GM12872 (cell line): ENCODE measurements around the gene SLC28A1.

ENCODE experiments used
- TF ChIP-seq, protein P1 (sequence below): IDR thresholded peaks from 3 replicates; pipeline ENCODE4 v1.5.1; 2011; ENCODE audit warnings: low read depth, mild to moderate bottlenecking, low read length, moderate library complexity; ENCODE audit not compliant: insufficient read depth

SLC28A1 gene

DNA sequence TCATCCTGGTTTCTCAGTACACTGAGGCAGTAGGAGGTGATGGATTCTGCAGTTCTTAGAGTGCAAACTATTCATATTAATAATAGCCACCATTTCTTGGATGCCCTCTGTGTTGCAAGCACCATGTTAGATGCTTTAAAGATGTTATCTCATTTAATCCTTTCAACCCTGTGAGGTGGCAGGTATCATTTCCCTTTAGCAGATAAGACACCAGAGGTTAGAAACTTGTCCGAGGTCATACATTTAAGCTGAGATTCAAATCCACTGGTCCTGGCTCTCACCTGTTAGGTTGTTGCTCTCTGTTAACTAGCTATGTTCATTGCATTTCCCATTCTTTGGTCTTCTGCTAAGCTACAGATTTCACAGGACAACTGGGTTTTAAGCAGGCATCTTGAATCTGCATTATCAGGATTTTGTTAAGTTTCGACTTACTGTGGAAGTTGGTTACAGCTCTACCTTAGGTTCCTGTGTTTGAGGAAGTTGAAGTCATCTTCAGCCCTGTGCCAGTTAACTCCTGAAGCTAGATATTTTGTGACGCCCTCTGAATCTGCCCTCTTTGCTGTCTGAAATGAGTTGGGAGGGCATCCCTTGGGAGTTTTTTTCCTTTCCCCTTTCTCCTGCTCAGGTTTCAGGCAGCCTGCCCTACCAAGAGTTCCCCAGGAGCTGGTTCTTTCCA lies 103.6 kb downstream of the SLC28A1 start:
- TF ChIP-seq, protein P1, sequence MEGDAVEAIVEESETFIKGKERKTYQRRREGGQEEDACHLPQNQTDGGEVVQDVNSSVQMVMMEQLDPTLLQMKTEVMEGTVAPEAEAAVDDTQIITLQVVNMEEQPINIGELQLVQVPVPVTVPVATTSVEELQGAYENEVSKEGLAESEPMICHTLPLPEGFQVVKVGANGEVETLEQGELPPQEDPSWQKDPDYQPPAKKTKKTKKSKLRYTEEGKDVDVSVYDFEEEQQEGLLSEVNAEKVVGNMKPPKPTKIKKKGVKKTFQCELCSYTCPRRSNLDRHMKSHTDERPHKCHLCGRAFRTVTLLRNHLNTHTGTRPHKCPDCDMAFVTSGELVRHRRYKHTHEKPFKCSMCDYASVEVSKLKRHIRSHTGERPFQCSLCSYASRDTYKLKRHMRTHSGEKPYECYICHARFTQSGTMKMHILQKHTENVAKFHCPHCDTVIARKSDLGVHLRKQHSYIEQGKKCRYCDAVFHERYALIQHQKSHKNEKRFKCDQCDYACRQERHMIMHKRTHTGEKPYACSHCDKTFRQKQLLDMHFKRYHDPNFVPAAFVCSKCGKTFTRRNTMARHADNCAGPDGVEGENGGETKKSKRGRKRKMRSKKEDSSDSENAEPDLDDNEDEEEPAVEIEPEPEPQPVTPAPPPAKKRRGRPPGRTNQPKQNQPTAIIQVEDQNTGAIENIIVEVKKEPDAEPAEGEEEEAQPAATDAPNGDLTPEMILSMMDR = no peak

DNA sequence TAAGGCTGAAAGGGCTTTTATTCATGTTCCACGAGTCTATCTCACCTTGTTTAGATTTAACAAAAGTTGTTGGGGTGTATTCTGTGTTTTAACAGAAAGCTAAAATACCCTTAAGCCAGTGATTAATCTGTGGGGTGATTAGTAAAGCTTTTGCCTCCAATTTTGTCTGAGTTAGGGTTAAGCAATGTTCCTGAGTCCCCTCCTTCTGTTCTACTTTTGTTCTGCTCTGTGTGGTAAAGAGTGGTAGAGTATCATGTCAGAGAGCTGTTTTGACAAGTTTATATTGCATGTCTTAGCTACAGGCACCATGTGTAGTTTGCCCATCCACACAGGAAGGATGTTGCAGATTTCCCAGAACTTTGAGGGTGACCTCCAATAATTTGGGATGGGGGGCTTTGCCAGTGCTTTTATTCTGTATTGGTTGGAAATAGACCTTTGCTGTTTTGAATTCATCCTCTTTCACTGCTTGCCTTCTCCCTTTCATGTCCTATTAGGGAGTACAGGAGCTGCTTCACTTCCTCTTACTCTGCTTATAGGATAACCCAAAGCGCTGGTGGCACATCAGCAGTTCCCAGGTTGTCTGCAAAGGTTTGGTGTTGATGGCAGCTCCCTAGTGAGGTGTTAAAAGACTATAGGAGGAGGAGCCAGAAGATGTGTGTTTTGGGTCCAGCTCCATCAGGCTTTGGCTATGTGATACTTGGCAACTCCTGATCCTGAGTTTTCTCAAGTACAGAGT lies 104.6 kb downstream of the SLC28A1 start:
- TF ChIP-seq, protein P1 = no peak

DNA sequence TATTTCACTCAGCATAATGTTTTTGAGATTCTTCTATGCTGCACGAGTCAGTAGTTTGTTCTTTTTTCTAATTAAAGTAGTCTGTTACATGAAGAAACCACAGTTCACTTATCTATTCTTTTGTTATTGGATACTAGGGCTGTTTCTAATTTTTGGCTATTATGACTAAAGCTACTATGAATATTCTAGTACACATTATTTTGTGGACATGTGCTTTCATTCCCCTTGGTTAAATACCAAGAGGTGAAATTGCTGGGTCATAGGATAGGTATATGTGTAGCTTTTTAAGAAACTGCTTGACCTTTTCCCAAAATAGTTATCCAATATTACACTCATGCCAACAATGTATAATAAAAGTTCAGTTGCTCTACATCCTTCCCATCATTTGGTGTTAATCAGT lies 106.0 kb downstream of the SLC28A1 start:
- TF ChIP-seq, protein P1 = no peak

DNA sequence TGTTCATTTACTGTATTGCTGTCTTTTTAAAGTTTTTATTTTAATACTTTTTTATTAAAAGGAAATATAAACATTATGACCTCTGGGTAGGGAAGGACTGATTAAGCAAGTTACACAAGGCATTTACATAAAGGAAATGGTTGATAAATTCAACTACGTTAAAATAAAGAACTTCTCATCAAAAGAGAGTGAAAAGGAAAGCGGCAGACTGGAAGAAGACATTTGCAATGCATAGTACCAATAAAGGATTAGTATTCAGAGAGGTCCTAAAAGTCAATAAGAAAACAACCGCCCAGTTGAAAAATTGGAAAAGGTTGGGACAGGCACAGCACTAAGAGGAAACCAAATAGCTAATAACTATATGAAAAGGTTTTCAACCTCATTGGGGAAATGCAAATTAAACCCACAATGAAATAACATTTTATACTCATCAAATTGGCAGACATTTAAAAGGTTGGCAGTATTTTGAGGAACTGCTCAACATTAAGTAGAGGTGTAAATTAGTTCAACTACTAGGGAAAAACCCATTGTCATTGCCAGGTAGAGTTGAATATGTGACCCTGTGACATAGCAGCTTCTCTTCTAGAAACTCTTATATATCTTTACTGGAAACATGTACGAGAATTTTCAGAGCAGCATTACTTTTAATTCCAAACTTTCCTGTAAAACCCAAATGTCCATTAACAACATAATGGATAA lies 106.7 kb downstream of the SLC28A1 start:
- TF ChIP-seq, protein P1 = no peak

DNA sequence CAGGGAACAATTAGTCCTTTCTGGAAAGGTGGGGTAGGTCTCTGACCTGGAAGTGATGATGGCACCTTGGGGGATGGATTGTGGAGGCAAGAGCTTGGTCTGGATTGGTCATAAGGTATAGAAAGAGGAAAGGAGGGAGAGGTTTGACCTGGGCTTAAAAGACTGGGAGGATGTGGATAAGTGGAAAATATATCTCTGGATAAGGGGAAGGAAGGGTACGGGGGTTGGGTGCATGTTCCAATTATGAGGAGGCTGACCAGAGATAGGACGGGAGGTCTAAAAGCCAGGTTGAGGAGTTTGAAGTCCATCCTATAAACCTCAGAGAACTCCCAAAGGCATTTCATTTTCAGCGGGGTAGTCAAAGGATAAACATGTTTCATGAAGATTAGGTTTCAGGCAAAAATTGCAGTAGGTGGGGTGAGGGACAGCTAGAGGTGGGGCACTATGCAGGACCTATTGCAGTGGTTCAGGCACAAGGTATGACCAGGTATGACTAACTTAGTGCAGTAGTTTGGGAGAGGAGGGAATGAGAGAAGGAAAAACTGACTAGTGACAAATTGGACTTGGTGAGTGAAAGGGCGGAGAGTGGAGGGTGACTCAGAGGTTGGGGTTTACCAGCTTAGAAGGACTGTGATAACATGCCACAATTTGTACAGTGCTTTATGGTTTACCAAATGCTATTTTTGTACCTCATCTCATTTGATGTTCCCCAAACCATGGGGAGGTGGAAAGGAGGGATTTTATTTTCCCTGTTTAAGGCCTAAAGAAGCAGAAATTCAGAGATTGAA lies 107.9 kb downstream of the SLC28A1 start:
- TF ChIP-seq, protein P1 = no peak
